Dedifferentiated amniotic fluid mesenchymal stem cell (primary cell): ENCODE results near the gene C1orf167.

ENCODE experiments used
- DNase-seq: peaks from one replicate; pipeline ENCODE4 v3.0.0-alpha.2; 2016; ENCODE audit errors: extremely low spot score

The C1orf167 gene

DNA sequence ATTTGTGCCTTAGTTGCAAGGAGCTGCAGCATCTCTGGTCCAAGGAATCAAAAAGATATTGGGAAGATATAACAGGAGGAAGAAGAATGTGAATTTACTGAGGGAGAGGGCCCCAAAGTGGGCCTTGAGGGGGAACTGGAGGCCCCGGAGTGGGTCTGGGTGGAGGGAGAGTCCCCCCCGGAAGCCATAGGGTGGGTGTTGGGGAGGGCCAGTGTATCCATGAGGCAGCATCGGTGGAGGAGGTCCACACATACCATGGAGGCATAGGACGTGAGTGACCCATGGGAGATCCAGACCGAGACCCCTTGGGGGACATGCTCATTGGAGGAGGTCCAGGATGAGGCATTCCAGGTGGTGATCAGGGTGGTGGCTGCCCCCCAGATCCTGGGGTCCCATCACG is 708 bp upstream of the C1orf167 start:
- DNase-seq = no peak

DNA sequence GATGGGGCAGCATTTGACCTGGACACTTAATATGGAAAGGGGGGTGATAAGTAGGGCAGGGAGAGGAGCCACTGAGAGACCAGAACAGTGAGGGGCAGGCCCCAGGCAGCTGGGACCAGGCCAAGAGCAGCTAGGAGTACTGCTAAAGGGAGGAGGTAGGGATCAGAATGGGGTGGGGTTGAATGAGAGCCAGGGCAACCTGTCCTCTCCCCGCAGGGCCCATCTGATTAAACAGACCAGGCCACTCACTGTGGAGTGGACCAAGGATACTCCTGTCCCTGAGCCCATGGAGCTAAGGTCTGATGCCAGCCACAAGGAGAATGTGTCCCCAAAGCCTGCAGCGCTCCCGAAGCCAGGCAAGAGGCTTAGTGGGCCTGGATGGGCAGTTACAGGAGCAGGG is 2.1 kb downstream of the C1orf167 start:
- DNase-seq = no peak

DNA sequence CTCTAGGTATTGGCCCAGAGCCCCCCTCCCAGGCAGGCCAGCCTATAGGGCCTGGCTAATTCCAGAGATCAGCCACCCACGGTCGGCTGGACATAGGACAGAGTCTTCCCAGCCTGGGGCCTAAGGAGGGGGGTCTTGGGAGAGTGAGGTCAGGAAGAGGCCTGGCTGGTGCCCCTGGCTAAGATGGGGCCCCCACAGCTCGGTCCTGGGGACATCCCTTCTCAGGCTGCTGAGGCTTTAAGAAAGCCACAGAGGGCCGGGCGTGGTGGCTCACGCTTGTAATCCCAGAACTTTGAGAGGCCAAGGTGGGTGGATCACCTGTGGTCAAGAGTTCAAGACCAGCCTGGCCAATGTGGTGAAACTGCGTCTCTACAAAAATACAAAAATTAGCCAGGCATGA is 2.5 kb downstream of the C1orf167 start:
- no peak for DNase-seq

DNA sequence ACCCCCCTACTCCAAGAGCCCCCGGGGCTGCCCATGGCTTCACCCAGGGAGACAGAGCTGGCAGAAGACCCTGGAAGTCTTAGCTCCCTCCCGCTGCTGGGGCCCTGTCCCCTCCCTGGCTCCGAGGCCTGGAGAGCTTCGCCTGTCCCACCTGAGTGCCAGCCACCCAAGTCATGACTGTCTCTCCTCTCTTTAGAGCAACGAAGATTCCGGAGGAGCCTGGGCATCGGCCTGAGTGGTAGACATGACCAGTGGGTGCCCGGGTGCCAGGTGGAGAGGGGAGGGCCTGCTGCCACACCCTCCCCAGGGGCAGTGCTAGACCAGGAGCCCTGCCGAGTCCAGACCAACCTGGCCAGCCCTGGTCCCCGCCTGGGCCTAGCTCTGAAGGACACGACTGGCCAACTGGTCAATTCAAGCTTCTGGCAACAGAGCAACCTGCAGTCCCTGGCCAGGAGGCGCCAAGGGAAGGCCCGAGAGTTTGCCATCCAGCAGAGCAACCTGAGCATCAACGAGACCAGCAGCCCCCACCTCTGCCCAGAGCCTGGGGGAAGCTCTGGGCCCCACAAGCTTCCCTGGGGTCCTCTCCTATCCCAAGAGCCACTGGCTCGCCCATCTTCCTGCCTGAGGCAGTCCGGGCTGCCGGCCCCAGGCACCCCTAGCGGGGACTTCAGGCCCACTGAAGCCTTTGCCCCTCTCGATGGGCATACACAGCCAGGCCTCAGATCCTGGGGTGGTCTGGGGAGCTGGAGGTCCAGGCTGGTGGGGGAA is 3.9 kb downstream of the C1orf167 start:
- no peak for DNase-seq

DNA sequence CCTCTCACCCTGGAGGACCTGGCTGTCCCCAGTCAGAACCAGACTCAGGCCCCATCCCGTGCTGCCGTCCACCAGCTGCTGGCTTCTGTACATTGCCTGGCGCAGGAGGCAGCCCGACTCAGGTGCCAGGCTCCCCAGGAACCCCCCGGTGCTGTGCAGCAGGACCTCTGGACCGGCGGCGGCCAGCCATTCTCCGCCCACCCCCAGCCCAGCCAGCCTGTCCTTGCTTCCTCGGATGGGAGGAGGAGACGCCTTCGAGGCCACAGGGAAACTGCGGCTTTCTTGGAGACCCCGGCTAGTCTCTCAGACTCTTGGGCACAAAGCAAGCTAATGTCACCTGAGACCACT is 4.4 kb downstream of the C1orf167 start:
- no peak for DNase-seq

DNA sequence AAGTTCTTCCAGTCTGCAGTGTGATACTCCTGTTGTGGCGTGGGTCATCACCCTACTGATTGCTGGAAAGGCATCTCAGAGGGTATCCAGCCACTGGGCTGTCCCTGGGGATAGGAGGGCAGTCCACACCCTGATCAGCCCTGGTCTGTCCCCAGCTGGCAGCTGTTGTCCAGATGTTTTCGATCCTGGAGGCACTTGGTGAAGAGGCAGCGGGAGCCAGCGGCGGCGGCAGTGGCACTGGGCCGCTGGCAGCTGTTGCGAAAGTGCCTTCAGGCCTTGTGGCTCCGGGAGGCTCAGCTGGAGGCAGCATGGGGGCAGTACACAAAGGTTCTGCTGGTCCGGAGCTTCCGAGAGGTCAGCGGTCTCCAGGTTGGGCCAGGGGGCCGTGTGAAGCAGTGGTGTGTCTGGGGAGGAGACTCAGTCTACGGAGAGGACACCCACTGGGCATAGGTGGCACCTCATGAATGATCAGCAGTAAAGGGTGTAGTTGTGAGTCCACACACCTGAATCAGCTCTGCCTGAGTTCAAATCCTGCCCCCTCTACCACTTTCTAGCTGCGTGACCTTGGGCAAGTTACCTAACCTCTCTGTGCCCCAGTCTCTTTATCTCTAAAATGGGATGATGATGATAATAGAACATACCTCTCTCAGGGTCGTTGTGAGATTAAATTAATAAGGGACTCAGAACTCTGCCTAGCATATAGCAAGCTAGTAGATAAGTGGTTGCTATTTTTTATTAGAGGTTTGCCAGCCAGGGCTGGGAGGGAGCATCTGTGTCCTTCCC is 6.1 kb downstream of the C1orf167 start:
- DNase-seq = peak; percentile 26

DNA sequence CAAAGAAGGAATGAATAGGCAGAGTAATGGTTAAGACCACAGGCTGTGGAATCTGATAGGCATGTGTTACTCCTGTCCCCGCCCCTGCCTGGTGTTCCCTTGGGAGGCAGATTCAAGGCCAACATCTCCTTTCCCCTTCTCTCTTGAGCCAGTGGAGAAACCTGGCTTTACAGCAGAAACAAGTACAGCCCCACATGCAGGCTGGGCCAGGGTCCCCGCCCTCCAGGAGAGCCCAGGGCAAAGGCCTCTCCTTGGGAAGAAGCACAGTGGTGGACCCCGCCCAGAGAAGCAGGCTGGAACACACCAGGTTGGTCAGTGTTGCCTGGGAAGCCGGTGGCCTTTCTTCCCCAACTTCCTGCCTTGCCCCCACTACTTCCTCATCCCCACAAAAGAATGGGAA is 6.8 kb downstream of the C1orf167 start:
- DNase-seq = no peak

DNA sequence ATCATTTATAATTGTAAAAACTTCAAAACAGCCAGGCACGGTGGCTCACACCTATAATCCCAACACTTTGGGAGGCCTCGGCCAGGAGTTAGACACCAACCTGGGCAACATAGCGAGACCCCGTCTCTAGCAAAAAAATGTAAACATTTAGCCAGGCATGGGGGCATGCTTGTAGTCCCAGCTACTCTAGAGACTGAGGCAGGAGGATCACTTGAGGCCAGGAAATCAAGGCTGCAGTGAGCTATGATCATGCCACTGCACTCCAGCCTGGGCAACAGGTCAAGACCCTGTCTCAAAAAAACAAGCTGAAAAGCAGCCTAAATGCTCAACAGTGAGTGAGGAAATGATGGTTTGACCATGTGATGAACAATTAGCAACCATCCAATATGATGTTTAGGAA is 7.3 kb downstream of the C1orf167 start:
- DNase-seq = no peak

DNA sequence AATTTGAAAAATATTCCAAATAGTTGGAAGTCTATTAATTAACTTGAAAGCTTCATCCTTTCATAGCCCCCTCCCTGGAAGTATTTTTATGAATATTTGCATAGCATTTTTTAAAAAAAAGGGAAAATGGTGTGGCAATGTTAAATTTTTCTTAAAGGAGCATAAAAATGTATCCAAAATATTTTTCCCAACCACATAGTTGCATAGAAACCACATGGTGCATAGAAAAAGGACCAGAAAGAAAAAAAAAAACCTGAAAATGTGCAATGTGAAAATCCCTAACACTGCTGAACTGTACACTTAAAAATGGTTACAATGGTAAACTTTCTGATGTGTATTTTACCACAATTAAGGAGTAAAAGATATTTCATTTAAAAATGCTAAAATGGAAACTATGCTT is 8.0 kb downstream of the C1orf167 start:
- DNase-seq = no peak

DNA sequence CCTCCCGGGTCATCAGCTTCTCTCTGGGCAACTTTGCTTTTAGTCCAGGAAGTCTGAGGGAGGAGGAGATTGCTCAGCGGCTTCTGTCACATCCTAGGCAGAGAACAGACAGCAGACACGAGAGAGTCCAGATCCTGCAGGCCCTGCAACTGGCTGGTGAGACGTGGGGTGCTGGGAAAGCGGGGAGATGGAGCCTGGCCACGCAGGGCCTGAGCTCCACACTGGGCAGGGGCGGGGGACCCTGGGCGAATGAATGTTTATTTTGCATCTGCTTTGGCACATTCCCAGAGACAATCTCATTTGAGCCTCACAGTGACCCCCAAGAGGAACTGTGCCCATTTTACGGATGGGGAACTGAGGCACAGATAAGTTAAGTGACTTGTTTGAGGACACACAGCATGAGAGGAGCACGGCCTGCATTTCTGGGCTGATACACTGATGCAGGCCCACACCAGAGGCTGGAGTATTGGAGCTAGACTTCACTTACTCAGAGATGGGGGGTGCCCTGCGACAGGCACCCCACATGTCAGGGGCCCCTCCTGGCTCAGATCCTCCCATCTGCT is 9.6 kb downstream of the C1orf167 start:
- no peak for DNase-seq

DNA sequence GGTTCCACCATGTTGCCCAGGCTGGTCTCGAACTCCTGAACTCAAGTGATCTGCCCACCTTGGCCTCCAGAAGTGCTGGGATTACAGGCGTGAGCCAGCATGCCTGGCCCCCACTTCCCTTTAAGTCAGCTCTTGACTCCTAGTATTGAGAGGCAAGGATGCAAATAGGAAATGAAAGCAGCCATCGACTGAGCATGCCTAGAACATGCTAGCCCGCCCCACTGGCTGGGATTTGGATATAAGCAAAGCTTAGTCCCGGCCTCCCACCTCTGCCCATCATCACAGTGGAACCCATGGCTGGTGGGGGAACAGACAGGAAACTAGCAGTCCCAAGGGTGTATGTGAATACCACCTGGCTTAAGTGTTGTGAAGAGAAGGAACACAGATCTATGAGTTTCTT is 10.5 kb downstream of the C1orf167 start:
- no peak for DNase-seq

DNA sequence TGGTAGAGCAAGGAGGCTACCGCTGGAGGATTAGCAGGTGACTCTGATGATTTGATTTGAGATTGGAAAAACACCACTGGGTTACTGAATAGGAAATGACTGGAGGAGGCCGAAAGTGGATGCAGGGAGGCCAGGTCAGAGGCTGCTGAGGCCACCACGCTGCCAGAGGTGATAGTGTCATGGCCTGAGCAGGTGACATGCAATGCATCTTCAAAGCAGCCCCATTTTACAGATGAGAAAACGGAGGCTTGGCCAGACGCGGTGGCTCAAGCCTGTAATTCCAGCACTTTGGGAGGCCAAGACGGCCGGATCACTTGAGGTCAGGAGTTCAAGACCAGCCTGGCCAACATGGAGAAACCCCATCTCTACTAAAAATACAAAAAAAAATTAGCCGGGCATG is 12.8 kb downstream of the C1orf167 start:
- no peak for DNase-seq

DNA sequence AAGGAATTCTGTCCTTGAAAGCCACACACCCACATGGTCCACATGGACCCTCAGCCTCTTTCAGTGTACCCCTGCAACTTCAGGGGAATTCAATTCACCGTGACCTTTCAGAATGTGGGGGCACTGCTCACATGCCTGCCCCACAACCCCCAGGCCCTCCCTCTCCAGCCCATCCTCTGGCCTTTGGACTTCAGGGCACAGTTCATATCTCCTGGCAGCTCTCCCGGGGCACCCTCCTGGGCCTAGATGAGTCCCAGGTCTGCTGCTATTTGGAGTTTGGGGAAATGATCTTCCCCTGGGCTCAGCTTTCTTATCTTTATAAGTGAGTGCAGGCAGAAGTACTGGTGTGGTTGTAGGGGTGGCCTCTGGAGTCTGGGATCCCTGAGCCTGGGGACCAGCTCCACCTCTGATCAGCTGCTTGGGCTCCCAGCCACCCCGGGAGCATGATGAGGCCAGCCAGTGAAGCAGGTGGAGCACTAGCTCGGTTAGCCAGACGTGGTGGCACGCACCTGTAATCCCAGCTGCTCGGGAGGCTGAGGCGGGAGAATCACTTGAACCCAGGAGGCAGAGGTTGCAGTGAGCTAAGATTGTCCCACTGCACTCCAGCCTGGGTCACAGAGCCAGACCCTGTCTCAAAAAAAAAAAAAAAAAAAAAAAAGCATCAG is 15.8 kb downstream of the C1orf167 start:
- DNase-seq = no peak

DNA sequence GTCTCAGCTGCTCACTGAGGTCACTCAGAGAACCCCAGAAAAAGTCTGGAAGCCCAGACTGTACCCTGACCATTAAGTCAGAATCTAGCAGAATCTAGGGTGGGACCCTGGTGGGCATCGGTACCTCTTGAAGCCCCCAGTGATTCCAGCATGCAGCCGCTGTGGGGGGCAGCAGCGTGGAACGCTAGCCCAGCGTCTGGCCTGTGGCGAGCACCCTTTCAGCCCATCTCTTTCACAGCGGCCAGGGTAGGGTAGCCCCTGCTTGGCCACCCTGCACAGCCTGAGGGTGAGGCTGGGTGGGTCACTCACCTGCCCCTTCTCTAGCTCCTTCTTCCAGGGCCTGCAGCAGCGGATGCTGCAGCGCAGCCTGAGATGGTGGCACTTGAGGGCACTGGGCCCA is 16.3 kb downstream of the C1orf167 start:
- no peak for DNase-seq

DNA sequence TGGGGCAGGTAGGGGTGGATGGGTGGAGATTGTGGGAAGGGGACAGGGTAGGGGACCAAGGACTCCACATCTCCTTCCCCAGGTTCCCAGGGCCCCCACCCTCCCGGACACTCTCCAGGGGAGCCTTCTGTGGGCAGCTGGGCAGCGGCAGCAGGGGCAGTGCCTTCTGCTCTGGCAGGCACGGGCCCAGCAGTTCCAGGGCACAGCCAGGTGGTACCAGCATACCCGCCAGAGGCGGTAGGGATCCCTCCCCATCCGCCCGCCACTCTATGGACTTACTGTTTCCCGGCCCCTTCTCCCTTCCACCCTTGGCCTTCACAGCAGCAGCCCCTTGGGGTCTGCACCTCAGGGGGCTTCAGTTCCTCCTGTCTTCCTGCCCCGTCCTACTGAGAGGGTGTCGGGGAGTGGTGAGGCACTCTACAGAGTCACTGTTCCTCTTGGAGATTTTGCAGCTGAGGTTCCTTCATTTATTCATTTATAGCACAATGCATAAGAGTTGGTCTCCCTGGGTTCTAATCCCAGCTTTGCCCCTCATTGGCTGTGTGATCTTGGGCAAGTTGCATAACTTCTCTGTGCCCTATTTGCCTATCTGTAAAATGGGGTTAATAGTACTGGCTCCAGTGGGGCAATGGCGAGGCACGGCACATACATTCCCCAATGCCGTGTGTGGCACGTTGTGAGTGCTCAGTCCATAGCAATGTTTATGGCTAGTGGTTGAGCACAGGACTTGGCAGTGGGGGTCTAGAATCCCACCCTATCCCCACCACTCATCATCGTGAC is 17.0 kb downstream of the C1orf167 start:
- DNase-seq = no peak

DNA sequence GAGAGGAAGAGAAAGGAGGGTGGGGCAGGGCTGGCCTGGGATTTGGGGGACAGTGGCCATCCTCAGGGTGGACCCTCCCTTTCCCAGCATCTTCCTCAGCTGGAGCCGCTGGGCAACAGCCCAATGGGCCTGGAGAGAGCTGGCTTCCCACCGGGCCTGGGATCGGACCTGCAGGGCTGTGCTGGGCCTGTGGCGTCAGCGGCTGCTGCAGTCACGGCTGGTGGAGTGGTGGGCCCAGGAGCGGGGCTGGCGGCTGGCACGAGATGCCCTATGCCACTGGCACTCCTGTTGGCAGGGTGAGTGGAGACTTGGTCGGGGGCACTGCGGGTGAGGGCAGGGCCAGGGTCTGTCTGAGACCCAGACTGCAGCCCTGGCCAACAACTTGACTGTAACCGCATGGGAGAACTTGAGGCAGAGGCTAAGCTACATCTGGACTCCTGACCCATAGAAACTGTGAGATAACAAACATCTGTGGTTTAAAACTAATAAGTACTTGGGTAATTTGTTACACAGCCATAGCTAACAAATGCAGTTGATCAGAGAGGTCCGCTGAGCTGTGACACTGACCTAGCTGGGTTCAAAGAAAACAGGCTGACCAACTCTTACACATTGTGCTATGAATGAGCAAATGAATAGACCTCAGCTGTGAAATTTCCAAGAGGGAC is 17.9 kb downstream of the C1orf167 start:
- DNase-seq = no peak

DNA sequence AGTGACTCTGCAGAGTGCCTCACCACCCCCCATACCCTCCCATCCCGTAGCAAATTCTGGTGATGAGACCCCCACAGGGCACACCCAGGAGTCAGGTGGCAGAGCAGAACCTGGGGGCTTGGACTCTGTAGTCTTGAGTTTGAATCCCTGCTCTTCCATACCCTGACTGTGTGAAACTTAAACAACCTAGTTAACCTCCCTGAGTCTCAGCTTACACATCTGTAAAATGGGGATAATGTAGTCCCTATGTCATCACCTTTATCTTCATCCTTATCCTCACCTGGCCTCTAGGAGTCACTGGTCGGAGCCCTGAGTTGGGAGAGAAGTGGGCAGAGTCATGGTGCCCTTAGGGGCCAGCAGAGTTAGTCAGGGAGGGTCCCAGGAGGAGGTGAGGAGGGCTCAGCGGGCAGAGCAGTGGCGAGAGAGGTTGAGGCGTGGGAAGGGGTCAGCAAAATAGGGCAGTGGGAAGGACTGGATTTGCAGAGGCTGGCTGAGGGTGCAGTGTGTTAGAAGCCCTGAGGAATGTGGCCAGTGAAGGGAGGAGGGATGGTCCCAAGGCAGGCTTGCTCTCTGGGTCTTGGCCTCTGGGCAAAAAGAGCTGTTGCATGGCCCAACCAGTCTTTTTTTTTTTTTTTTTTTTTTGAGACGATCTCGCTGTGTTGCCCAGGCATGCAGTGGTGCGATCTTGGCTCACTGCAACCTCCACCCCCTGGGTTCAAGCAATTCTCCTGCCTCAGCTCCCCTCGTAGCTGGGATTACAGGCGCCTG is 18.6 kb downstream of the C1orf167 start:
- DNase-seq = no peak

DNA sequence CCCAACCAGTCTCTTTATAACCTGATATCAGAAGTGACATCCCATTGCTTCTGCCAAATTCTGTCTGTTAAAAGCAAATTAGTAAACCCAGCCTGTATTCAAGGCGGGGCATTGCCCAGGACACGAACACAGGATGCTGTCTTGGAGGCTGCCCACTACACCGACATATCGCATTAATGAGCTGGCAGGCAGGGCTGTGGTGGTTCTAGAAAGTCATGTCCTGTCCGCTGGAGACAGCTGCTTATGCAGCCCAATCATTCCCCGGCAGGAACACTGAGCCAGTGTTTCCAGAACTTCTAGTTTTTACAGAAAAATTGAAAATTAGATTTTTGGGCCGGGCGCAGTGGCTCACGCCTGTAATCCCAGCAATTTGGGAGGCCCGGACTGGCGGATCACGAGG is 19.3 kb downstream of the C1orf167 start:
- no peak for DNase-seq

DNA sequence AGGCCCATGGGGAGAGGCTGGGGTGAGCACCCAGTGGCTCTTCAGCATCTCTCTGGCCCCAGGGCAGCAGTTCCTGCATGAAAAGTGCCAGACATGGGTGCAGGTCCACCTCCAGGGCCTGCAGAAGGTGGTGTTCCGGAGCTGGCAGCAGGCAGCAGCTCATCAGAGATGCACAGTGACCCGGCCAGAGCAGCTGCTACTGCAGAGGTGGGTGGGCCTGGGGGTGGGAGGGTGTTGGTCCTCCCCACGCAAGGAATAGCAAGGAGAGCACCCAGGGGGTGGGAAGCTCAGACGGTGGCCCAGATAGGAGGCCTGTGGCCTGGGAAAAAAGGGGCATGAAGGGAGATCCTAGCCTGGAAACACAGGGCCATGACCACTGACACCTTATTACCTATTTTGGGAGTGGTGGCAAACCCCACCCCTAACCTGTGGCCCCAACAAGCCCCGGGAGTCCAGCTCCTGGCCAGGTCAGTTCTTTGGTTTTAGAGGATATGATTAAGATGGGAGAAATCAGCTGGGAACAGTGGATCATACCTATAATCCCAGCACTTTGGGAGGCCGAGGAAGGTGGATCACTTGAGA is 20.2 kb downstream of the C1orf167 start:
- DNase-seq = no peak

DNA sequence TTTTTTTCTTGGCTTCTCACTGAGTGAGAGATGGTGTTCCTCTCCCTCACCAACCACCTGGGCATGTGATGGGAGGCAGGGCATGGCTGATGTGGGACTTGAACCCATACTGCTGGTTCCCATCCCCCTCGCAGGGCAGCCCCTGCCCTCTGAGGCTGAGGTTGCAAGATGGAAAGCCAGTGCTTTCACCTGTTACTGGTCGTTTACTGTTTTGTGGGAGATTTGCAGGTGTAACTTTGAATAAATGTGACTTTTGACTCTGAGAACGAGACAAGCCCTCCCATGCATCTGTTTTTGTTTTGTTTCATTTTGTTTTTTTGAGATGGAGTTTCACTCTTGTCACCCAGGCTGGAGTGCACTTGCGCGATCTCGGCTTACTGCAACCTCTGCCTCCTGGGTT is 21.6 kb downstream of the C1orf167 start:
- no peak for DNase-seq
